ENCODE measurements around the gene LPP. TPM values are rescaled to one million over a fixed set of nuclear protein-coding genes. Genes with fewer than 3 reads are reported as not detected.
"Not testable (repeated sequence)": the region's sequence is repeated elsewhere in the genome, so short reads cannot be mapped to it uniquely, and the experiment has no call there.

Gene LPP
- total RNA-seq, 2 donors from 2014 or later = 46.6 to 92.4 TPM

- not testable (repeated sequence) for H3K27me3 Mint-ChIP-seq; ATAC-seq (replicated peaks); H3K36me3 Mint-ChIP-seq (ENCODE audit: low read depth); H3K27ac Mint-ChIP-seq; H3K4me3 Mint-ChIP-seq; H3K4me1 Mint-ChIP-seq; H3K9me3 Mint-ChIP-seq
Observed at GRCh38 chr3:188636292-188636691, 482.3 kb downstream of the LPP start.

DNA sequence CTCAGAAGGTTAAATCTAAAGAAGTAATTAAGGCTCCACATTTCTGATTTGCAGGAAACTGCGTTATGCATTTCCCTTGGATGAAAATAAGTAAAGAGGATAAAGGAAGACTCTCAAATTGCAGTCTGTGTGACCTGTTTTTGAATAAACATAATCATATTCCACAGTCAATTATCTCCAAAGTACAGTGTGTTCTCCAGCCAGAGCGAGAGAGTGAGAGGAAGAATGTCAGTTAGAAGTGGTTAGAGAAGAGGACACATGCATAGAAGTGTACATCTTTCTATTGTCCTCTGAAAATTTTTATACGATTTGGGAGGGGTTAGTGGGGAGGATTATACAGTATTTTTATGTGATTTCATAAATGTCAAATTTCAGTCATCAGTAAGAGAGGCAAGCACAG lies 487.1 kb downstream of the LPP start:
- ATAC-seq (replicated peaks) = no peak
- Mint-ChIP-seq H3K27me3 (no peaks in the 10 kb centered on the region), H3K36me3 (ENCODE audit: low read depth) (no peaks in the 10 kb centered on the region), H3K27ac (no peak overlapping the region), H3K9me3 (no peaks in the 10 kb centered on the region), H3K4me1 (no peaks in the 10 kb centered on the region), H3K4me3 (no peak overlapping the region)

DNA sequence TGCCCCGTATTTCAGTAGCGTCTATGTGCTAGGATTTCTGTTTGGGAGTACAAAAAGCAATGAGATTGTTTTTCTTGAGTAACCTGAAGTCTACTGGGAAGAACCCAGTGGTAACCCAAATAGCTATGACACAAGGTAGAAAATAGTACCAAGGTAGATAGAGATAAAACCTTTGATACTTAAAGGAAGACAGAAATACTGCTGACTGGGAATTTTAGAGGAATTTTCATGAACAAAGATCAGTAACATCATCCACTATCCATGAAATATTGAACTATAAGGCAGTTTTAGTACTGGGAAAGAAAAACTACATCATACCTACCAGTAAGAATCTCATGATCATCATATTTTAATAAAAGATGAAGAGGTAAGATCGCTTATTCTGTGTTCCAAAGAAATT lies 489.8 kb downstream of the LPP start:
- Mint-ChIP-seq H3K27ac (no peak overlapping the region), H3K9me3 (no peaks in the 10 kb centered on the region), H3K27me3 (no peaks in the 10 kb centered on the region), H3K4me1 (no peaks in the 10 kb centered on the region), H3K36me3 (ENCODE audit: low read depth) (no peaks in the 10 kb centered on the region), H3K4me3 (no peak overlapping the region)
- ATAC-seq (replicated peaks) = no peak

DNA sequence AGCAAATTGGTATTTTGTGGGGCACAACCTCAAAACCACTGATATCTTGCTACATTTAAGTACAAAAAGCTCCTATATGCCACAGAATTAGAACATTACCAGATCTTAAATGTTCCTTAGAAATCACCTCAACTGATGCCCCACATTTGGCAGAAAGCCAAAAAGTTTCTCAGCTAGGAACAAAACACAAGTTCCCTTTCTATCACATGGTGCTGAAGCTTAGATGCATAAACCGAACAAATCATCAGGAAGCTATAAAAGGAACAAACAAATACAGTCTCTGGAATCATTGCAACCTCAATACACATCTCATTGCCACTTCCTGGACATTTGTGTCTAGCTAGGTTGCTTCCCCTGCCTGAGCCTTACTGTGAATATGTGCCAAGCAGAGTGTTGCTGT lies 492.6 kb downstream of the LPP start:
- no peak for ATAC-seq (replicated peaks)
- H3K36me3 Mint-ChIP-seq (ENCODE audit: low read depth) = no peaks in the 10 kb centered on the region
- H3K27me3 Mint-ChIP-seq = no peaks in the 10 kb centered on the region
- no peaks in the 10 kb centered on the region for H3K9me3 Mint-ChIP-seq
- H3K4me3 Mint-ChIP-seq = no peak overlapping the region
- no peaks in the 10 kb centered on the region for H3K4me1 Mint-ChIP-seq
- H3K27ac Mint-ChIP-seq = no peak overlapping the region

DNA sequence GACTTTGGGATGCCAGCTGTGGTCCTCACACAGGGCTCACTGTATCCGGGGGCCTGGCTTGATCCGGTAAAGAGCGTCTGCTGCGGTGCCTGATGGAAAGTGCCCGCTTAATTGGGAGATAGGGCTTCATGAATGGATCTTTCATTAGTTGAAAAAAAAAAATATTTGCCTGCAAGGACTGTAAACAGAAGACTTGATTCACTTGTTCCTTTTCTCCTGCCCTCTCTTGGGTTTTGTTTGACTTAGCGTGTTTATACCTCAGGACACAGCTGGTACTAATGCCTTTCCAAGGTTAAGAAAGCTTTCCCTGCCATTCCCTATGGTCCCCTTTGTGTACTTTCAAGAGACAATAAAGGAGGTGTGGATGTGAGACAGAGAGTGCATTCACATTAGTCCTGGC lies 493.3 kb downstream of the LPP start:
- H3K9me3 Mint-ChIP-seq = no peaks in the 10 kb centered on the region
- no peaks in the 10 kb centered on the region for H3K36me3 Mint-ChIP-seq (ENCODE audit: low read depth)
- ATAC-seq (replicated peaks) = no peak
- no peaks in the 10 kb centered on the region for H3K27me3 Mint-ChIP-seq
- no peak overlapping the region for H3K27ac Mint-ChIP-seq
- no peaks in the 10 kb centered on the region for H3K4me1 Mint-ChIP-seq
- H3K4me3 Mint-ChIP-seq = no peak overlapping the region

- Mint-ChIP-seq H3K4me3 (no peak overlapping the region), H3K9me3 (no peaks in the 10 kb centered on the region), H3K27me3 (no peaks in the 10 kb centered on the region), H3K27ac (no peak overlapping the region), H3K36me3 (ENCODE audit: low read depth) (no peaks in the 10 kb centered on the region), H3K4me1 (no peaks in the 10 kb centered on the region)
- no peak for ATAC-seq (replicated peaks)
Observed at GRCh38 chr3:188649521-188649920, 495.6 kb downstream of the LPP start.

DNA sequence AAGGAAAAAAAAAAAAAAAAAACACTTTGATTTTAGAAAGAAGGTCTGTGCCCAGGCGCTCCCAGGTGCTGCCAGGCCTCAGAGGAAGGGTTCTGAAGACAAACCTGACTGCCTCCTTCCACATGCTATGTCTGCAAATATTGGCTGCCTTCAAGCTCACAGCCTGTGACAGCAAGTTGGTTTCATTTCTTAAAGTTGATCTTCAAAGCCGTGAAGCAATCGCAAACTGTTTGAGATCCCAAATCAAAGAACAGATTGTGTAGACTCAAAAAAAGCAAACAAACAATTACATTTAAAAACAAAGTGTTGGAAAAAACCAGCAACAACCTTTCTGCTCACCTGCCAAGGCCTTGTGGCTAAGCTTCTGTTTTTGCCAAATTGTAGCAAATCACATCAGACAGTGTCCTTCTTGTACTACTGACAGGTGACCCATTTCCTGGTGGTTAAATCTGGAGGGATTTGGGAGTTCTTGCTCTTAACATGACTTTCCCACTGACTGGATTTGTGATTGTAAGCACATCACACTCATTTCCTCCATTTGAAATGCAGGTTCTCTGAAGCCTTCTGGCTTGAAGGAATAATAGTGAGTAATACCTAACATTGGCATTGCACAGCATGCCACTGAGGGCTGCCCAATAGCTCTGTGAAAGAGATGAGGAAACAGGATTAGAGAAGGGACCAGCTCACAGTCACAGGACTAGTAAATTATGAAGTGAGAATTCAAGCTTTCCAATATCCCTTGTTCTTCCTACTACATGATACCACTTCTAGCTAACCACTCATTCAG lies 502.4 kb downstream of the LPP start:
- Mint-ChIP-seq H3K27ac (no peak overlapping the region), H3K4me3 (no peak overlapping the region), H3K36me3 (ENCODE audit: low read depth) (no peaks in the 10 kb centered on the region), H3K27me3 (no peaks in the 10 kb centered on the region), H3K4me1 (no peaks in the 10 kb centered on the region), H3K9me3 (no peaks in the 10 kb centered on the region)
- ATAC-seq (replicated peaks) = peak; percentile 43

DNA sequence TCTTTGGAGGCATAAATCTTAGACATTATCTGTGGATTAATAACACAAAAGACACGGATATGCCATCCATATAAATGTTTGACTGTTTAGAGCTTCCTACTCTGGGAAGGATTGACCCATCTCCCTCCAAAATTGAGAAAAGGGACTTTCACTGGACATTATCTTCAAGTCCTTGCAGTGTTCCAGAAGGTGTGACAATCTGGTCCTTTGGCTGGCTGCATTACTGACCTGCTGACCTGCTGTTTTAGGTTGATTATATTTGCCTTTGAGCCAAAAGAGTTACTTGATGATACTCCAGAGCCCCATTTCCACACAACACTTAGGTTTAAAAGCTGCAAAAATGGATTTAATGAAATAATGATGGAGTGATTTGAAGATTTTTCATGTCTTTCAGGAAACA lies 504.6 kb downstream of the LPP start:
- Mint-ChIP-seq H3K4me1 (no peaks in the 10 kb centered on the region), H3K27ac (no peak overlapping the region), H3K27me3 (no peaks in the 10 kb centered on the region), H3K4me3 (no peak overlapping the region), H3K9me3 (no peaks in the 10 kb centered on the region), H3K36me3 (ENCODE audit: low read depth) (no peaks in the 10 kb centered on the region)
- no peak for ATAC-seq (replicated peaks)

DNA sequence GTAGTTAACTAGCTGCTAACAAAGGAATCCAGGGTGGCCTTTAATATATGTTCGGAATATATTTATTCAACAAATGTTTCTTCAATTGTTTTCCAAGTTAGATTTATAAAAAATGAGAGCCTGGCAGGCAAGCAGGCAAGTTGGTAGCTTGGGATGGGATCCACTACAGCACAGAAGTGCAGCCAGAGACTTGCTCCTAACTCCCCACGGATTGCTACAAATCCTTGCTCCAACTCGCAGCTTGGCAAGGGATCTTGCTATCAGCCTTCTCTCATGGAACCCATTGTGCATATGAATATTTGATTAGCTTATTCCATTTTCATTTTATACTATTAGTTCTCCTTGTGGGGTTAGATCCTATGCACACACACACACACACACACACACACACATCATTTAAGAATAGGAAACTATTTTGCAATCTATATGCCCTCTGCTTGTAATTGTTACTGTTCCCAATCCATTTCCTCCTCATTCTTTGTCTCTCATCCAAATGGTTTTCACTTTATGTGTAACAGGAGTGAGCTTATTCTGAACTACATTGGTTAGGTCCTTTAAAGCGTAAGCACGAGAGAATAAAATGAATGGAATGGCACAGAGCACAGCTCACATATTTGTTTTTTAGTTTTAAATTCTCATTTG lies 505.6 kb downstream of the LPP start:
- H3K4me3 Mint-ChIP-seq = no peak overlapping the region
- H3K9me3 Mint-ChIP-seq = no peaks in the 10 kb centered on the region
- no peak for ATAC-seq (replicated peaks)
- H3K27ac Mint-ChIP-seq = no peak overlapping the region
- no peaks in the 10 kb centered on the region for H3K4me1 Mint-ChIP-seq
- no peaks in the 10 kb centered on the region for H3K27me3 Mint-ChIP-seq
- no peaks in the 10 kb centered on the region for H3K36me3 Mint-ChIP-seq (ENCODE audit: low read depth)

DNA sequence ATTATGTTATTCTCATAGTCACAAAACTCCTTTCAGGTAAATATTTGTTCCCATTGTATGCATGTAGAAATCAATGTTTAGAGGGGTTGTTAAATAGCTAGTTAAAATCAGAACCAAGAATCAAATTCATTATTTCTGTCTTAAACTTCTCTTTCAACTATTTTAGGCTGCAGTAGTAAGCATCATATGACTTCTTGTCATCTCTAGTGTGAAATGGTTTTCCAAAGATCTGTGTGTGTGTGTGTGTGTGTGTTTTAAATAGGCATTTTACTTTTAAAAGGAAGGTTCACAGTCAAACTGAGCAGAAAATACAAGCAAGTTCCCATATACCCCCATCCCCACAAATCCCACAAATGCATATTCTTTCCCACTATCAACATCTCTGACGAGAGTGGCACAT lies 506.5 kb downstream of the LPP start:
- ATAC-seq (replicated peaks) = no peak
- Mint-ChIP-seq H3K4me1 (no peaks in the 10 kb centered on the region), H3K27me3 (no peaks in the 10 kb centered on the region), H3K9me3 (no peaks in the 10 kb centered on the region), H3K36me3 (ENCODE audit: low read depth) (no peaks in the 10 kb centered on the region), H3K27ac (no peak overlapping the region), H3K4me3 (no peak overlapping the region)

DNA sequence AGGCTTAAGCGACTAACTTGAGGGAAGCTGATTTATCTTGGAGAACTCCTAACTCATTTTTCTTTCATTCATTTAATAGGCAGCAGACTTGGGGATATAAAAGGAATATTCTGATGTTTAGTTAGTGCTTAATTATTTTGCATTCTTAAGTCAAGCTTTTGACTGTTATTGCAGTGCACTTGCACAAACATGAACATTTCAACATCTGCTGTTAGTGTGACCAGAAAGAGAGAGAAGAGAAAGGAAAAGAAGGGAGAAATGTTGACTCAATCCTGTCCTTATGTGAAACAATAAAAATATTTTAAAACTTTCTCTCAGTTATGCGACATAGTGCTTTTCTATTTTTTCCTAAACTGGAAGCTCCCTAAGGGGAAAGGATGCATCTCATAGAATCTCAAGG lies 507.8 kb downstream of the LPP start:
- Mint-ChIP-seq H3K4me1 (no peaks in the 10 kb centered on the region), H3K4me3 (no peak overlapping the region), H3K27me3 (no peaks in the 10 kb centered on the region), H3K36me3 (ENCODE audit: low read depth) (no peaks in the 10 kb centered on the region), H3K9me3 (no peaks in the 10 kb centered on the region), H3K27ac (no peak overlapping the region)
- no peak for ATAC-seq (replicated peaks)

DNA sequence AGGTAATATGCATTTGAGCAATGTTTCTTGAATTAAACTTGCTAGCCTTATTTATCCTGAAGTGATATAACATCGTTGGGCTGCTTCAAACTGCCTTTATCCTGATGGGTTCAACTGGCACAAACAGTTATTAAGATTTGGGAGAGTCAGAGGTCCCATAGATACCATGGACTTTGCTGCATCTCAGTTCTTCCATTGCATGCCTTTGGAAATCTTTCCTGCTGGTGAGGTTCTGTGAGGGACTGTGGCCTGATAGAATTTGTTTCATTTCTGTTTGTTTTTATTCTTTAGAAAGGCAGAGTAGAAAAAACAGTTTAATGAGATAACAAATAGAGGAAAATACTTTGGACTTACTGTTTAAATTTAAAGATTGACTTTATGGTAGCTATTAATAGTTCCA lies 508.3 kb downstream of the LPP start:
- Mint-ChIP-seq H3K27me3 (no peaks in the 10 kb centered on the region), H3K4me3 (no peak overlapping the region), H3K4me1 (peaks cover under 1% of the 10 kb centered on the region)

GRCh38 chr3:188662795-188663194 lies 508.8 kb downstream of the LPP start:
- no peak overlapping the region for H3K4me3 Mint-ChIP-seq
- H3K9me3 Mint-ChIP-seq = no peaks in the 10 kb centered on the region
- no peaks in the 10 kb centered on the region for H3K27me3 Mint-ChIP-seq
- no peaks in the 10 kb centered on the region for H3K36me3 Mint-ChIP-seq (ENCODE audit: low read depth)
- no peak overlapping the region for H3K27ac Mint-ChIP-seq
- ATAC-seq (replicated peaks) = no peak
- peaks cover 6% of the 10 kb centered on the region for H3K4me1 Mint-ChIP-seq

More for the DNA sequence above, 508.3 kb downstream of the LPP start:
- Mint-ChIP-seq H3K9me3 (no peaks in the 10 kb centered on the region), H3K36me3 (ENCODE audit: low read depth) (no peaks in the 10 kb centered on the region), H3K27ac (no peak overlapping the region)
- ATAC-seq (replicated peaks) = no peak

GRCh38 chr3:188663839-188664238 lies 509.9 kb downstream of the LPP start:
- Mint-ChIP-seq H3K36me3 (ENCODE audit: low read depth) (peaks cover 3% of the 10 kb centered on the region), H3K9me3 (no peaks in the 10 kb centered on the region), H3K27me3 (no peaks in the 10 kb centered on the region), H3K27ac (no peak overlapping the region), H3K4me3 (no peak overlapping the region), H3K4me1 (peaks cover 7% of the 10 kb centered on the region)
- ATAC-seq (replicated peaks) = no peak

GRCh38 chr3:188664795-188665194 lies 510.8 kb downstream of the LPP start:
- Mint-ChIP-seq H3K9me3 (no peaks in the 10 kb centered on the region), H3K4me1 (peaks cover 7% of the 10 kb centered on the region), H3K4me3 (no peak overlapping the region), H3K27me3 (no peaks in the 10 kb centered on the region), H3K27ac (no peak overlapping the region), H3K36me3 (ENCODE audit: low read depth) (peaks cover 7% of the 10 kb centered on the region)
- ATAC-seq (replicated peaks) = peak; percentile 66

Measured in activated T-helper 17 cell treated with anti-CD3 and anti-CD28 coated beads, Interleukin-2, amount 50 U/mL, for 72 hours (primary cell).